Epidermal melanocyte (primary cell): ENCODE results near the gene SCUBE1.

Experiments
- DNase-seq: peaks from one replicate; pipeline ENCODE4 v3.0.0; 2011; ENCODE audit warnings: low spot score; ENCODE audit not compliant: insufficient read length

Gene SCUBE1

GRCh38 chr22:43220625-43221380, 122.4 kb downstream of the SCUBE1 start:
- no peak for DNase-seq

GRCh38 chr22:43218786-43219185, 124.4 kb downstream of the SCUBE1 start:
- no peak for DNase-seq

GRCh38 chr22:43217285-43218030, 125.7 kb downstream of the SCUBE1 start:
- no peak for DNase-seq

- no peak for DNase-seq
These were observed 126.4 kb downstream of the SCUBE1 start for GRCh38 chr22:43216738-43217137.

- DNase-seq = no peak
These were observed 129.2 kb downstream of the SCUBE1 start for GRCh38 chr22:43213962-43214361.

GRCh38 chr22:43213051-43213450, 130.1 kb downstream of the SCUBE1 start:
- DNase-seq = no peak

DNA sequence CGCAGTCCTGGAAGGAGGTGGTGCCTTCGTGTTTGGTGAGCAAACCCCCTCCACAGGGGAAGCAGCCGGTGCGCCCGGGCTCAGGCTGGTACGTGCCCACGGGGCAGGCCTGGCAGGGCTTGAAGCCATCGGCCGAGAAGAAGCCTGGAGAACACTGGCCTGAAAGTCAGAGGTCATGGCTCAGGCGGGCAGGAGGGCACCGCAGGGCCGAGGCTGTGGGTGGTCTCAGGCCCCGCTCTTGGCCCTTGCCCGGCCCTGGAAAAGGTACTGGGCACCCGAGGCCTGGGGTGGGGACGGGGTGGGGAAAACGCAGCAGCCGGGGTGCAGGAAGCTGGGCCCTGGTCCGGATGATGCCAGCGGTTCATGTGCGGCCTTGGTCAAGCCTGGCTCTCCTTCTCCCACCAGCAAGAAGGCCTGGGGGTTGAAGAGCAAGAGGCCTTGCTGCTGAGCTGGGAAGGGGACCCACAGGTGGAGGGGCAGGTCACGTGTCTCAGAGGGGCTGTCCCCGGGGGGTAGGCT, 130.7 kb downstream of the SCUBE1 start:
- DNase-seq = no peak

DNA sequence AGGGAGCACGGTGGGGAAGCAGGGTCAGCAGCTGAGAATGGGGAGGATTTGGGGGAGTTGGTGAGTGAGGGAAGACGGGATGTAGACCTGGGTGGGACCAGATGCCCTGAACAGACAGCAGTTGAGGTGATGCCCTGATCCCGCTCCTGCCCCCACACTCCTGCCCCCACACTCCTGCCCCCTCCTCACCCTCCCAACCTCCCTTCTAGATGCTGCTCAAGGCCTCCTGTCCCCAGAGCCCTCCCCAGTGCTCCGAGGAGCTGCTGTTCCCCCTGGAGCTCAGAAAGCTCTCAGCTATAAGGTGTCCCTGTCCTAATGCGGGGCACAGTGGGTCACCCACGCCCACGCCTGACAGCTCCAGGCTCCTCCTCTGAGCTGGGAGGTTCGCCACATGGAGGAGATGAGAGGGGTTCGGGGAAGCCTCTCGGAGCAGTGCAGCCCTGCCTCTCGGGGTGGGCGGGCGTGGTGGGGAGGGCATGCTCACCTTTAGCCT, 131.2 kb downstream of the SCUBE1 start:
- DNase-seq = no peak

DNA sequence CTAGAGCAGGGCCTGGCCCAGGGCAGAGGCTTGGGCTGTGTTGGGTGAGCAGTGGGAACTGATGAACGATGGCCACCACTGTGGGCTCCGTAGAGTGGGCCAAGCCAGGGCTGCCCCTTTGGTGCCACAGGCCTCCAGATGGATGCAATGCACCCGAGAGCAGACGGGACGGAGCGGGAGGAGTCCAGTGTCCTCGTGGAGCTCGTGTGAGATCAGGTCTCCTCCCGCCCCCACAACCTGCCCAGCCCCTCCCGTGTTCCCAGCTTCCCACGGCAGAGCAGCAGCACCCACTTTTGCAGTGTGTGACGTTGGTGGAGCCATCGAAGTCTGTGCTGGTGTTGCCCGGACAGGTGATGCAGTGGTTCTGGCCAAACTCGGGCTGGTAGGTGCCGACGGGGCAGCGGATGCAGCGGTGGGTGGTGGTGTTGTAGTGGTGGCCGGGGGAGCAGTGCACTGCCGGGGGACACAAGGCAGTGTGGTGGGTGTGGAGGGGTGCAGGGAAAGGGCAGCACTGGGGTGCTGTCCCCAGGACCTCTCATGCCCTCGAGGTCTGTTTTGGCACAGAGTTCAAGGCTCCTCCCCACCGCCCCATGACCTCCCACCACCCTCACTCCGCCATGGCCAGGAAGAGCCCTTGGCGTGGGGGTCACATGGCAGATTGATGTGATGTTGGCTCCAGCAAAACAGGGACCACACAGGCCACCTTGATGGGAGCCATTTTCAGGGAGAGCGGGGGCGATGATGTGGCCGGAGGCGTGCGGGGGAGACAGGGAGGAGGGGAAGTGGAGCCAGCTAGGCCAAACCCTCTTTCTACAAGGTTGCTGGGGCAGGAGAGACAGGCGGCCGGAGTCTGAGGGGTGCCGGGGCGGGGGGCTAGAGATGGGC, 132.3 kb downstream of the SCUBE1 start:
- DNase-seq = no peak

GRCh38 chr22:43209971-43210370, 133.2 kb downstream of the SCUBE1 start:
- DNase-seq = no peak

- no peak for DNase-seq
These were observed 133.7 kb downstream of the SCUBE1 start for GRCh38 chr22:43209523-43209890.

DNA sequence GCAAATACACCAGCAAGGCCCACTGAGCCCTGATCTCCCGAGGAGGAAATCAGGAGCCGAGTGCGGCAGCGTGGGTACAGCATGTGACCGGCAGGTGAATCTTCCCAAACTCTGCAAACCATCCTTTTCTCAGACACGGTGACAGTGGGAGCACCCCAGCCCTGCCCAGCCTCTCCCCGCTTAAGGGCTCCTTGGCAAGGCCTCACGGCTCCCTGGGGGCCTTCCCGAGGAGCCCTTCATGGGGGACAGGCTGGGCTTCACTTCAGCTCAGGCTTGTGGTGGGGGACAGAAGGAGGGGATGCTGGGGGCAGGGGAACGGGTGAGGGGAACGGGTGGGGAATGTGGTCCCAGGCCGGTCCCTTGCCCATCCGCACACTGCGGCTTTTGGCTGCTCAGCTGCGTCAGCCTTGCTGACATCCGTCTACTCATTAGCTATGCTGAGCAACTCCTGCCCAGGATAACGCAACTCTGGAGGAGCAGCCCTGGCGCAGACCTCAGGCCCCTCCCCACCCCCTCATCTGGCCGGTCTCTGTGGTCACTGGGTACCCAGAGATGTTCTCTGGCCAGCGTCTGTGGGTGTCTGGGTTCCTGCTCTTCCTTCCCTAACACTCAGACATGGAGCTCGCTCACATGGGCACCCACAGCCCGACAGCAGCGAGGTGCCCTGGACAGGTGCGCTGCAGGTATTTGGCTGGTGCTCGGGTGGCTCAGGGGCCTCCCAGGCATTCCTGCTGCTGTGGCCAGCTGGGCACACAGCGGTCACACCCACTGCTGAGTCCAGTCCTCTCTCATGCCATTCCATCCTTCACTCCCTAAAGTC, 134.3 kb downstream of the SCUBE1 start:
- DNase-seq = no peak

GRCh38 chr22:43207849-43208702, 135.1 kb downstream of the SCUBE1 start:
- no peak for DNase-seq

GRCh38 chr22:43207386-43207785, 135.8 kb downstream of the SCUBE1 start:
- no peak for DNase-seq

DNA sequence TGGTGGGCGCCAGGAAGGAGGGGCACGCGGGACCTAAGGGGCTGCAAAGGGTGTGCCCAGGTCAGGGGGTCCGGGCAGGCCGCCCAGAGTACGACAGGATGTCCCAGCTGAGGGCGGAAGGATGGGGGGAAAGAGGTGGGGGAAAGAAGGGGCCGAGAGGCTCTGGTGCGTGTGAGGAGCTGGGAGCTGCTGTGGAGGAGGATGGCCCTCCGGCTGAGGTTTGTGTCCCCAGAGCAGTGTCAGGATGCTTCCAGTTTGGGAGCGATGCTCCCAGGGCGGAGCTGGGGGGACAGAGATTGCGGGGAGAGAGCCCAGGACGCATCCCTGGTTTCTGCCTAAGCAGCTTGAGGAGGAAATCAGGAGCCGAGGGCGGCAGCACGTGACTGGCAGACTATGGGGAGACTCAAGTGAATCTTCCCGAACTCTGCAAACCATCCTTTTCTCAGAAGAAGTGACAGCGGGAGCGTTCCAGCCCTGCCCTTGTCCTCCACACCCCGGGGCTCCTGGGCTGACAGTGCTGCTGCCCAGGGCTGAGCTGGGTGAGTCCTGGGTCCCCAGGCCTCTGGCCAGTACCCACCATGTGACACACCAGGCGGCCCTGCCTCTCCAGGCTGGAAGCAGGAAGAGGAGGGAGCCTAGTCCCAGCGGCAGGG, 136.5 kb downstream of the SCUBE1 start:
- DNase-seq = no peak

DNA sequence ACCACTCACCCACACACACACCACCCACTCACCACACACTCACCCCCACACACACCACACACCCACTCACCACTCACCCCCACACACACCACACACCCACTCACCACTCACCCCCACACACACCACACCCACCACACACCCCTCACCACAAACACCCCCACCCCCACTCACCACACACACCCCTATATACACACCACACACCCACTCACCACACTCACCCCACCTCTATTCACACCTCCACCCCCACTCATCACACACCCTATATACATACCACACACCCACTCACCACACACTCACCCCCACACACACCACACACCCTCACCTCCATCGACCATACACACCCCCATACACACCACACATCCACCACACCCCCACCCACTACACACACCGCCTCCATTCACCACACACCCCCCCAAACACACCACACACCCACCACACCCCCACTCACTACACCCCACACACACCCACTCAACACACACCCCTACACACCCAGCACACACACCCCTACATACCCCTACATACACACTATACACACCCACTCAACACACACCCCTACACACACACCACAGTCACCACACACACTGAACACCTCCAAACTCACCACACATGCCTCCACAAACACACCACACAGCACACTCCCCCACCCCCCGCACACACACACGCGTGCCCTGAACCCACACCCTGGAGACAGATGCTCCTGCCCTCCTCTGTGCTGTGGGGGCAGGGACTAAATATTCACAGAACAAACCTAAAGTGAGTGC, 137.2 kb downstream of the SCUBE1 start:
- DNase-seq = no peak

- DNase-seq = no peak
These were observed 137.9 kb downstream of the SCUBE1 start for GRCh38 chr22:43205261-43205691.

DNA sequence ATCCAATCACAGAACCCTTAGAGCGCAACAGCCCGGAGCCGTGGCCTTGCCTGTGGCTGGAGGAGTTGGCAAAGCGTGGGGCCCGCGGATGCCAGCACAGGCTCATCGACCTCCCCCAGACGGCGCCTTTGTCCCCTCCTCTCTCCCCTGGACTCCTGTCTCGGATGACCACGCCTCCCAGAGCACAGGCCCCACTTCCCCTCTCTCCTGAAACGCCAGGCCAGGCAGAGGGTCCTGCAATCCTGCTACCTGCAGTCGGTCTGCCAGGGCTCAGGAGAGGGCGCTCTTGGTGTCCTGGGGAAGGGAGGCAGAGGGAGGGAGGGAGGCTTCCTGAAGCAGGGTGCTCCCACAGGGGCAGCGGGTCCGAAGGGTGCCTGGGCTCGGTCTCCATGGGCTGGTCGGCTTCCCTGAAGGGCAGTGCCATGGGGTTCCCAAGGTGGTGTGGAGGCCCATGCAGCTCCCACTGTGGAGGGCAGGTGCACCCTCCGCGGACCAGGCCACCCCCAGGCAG, 139.6 kb downstream of the SCUBE1 start:
- DNase-seq = no peak
